HG03280 (cell line): ENCODE data around the gene ARHGAP40.
"Not testable (repeated sequence)": the region's sequence is repeated elsewhere in the genome, so short reads cannot be mapped to it uniquely, and the experiment has no call there.

Source experiments
- ATAC-seq: cut with Tn5 transposase; IDR thresholded peaks from one replicate; pipeline ENCODE4 v1.9.1; 2021; ENCODE audit warnings: mild to moderate bottlenecking, moderate library complexity; ENCODE audit not compliant: unreplicated experiment

The ARHGAP40 gene

GRCh38 chr20:38586181-38586525 is 15.5 kb upstream of the ARHGAP40 start:
- ATAC-seq: no peak

GRCh38 chr20:38588303-38588702 is 13.3 kb upstream of the ARHGAP40 start:
- no peak for ATAC-seq

GRCh38 chr20:38589351-38589750 is 12.3 kb upstream of the ARHGAP40 start:
- no peak for ATAC-seq

- no peak for ATAC-seq
Observed at GRCh38 chr20:38589967-38590675, 11.5 kb upstream of the ARHGAP40 start.

GRCh38 chr20:38590676-38591473 is 10.7 kb upstream of the ARHGAP40 start:
- no peak for ATAC-seq

- no peak for ATAC-seq
Observed at GRCh38 chr20:38591474-38592410, 9.9 kb upstream of the ARHGAP40 start.

- not testable (repeated sequence) for ATAC-seq
Observed at GRCh38 chr20:38592411-38592790, 9.2 kb upstream of the ARHGAP40 start.

GRCh38 chr20:38594281-38594680 is 7.3 kb upstream of the ARHGAP40 start:
- ATAC-seq: not testable (repeated sequence)

- not testable (repeated sequence) for ATAC-seq
Observed at GRCh38 chr20:38595886-38596285, 5.7 kb upstream of the ARHGAP40 start.

GRCh38 chr20:38599410-38599882 is 2.2 kb upstream of the ARHGAP40 start:
- no peak for ATAC-seq

GRCh38 chr20:38600057-38600456 is 1.6 kb upstream of the ARHGAP40 start:
- ATAC-seq: no peak

GRCh38 chr20:38602185-38602581 is 574 bp downstream of the ARHGAP40 start:
- ATAC-seq: no peak

GRCh38 chr20:38603286-38603685 is 1.7 kb downstream of the ARHGAP40 start:
- ATAC-seq: no peak

GRCh38 chr20:38604873-38605303 is 3.3 kb downstream of the ARHGAP40 start:
- no peak for ATAC-seq

- ATAC-seq: no peak
Observed at GRCh38 chr20:38607351-38607750, 5.7 kb downstream of the ARHGAP40 start.

GRCh38 chr20:38608188-38608587 is 6.6 kb downstream of the ARHGAP40 start:
- ATAC-seq: no peak

GRCh38 chr20:38609815-38610214 is 8.2 kb downstream of the ARHGAP40 start:
- ATAC-seq: no peak

GRCh38 chr20:38610521-38610920 is 8.9 kb downstream of the ARHGAP40 start:
- ATAC-seq: no peak

- no peak for ATAC-seq
Observed at GRCh38 chr20:38612751-38613515, 11.3 kb downstream of the ARHGAP40 start.

- ATAC-seq: no peak
Observed at GRCh38 chr20:38615283-38615682, 13.7 kb downstream of the ARHGAP40 start.
